Activated CD8-positive, alpha-beta memory T cell treated with anti-CD3 and anti-CD28 coated beads for 4 hours (primary cell): ENCODE data around the gene EFCAB6.

Source experiments
- DNase-seq, 2 donors: peaks; one replicate each; pipeline ENCODE4 v3.0.0-alpha.2; 2020; ENCODE audit warnings: low read depth in 2 of 2

The EFCAB6 gene

DNA sequence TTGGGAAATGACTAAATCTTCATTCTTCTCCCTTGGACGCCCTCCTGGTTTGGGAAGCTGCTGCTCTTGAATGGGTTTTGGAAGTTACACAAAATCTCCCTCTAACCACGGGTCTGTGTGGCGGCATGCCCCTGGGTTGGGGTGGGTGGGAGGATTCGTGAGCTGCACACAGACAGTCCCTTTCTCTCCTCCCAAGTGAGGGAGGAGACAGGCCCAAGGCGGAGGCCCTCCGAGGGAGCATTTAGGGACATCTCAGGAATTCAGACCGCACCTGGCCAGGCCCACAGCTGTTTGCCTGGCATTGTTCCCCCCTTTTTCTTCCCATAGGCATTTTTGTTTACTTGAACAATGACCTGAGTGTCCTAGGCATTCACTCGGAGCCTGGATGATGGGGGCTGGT, 306.2 kb downstream of the EFCAB6 start:
- no peak for DNase-seq

- no peak for DNase-seq
These were observed 306.7 kb downstream of the EFCAB6 start for GRCh38 chr22:43505423-43505822.

GRCh38 chr22:43504666-43505261, 307.3 kb downstream of the EFCAB6 start:
- no peak for DNase-seq

- DNase-seq: no peak
These were observed 308.0 kb downstream of the EFCAB6 start for GRCh38 chr22:43504068-43504467.

- DNase-seq: no peak
These were observed 309.7 kb downstream of the EFCAB6 start for GRCh38 chr22:43502306-43502874.

DNA sequence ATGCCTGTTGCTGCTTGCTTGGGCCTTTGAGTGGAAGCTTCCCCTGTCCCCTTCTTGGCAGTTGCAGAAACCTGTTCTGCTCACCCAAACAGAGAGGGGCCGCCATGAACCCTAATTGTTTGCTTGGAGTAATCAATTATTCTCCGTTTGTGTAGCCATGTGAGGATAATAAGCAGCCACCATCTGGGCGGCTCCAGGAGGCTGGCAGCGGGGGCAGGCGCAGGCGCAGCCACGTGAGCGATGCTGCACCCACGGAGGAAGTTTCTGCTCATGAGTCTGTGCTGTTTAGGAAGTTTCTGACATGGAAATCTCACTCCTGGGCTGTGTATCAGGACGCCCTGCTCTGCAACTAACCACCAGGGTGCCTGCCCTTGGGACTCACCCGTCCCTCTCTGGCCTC, 310.2 kb downstream of the EFCAB6 start:
- no peak for DNase-seq

DNA sequence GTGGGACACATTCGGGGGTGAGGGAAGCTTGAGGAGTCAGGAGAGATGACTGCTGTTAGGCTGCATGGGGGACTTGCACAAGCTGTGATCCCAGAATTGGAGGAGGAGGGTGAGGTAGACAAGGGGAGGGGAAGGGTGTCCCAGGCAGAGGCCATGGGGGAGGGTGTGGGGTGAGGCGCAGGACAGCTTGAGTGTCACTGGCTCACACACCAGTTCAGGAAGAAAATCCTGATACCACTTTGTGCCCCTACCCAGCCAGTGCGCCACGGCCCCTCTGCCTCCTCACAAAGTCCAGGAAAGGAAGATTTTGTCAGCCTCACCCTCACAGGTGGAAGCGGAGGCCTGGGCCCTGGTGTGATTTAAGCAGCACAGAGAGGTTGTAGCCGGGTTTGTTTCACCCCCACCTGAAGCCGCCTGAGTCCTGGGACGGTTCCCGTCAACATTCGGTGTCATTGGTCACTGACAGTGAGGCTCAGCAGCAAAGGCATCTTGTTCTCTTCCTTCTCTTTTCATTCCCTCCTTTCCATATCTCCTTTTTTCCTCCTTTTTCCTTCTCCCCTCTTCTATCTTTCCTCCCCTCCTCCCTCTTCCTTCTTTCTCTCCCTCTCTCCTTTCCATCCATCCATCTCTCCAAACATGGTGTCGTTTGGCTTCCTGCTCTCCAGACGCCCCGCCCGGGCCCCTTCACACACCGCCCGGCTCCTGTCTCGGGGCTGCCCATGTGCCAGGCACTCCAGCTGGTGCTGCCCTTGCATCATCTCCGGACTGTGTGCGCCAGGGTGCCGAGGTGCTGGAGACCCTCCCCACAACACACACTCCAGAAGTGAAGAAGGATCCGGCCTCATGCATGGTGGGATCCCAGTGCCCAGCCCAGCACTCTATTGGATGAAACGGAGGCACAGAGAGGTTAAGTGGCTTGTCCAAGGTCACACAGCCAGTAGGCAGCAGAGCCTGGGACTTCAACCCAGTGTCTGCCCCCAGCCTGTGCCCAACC, 311.0 kb downstream of the EFCAB6 start:
- no peak for DNase-seq

DNA sequence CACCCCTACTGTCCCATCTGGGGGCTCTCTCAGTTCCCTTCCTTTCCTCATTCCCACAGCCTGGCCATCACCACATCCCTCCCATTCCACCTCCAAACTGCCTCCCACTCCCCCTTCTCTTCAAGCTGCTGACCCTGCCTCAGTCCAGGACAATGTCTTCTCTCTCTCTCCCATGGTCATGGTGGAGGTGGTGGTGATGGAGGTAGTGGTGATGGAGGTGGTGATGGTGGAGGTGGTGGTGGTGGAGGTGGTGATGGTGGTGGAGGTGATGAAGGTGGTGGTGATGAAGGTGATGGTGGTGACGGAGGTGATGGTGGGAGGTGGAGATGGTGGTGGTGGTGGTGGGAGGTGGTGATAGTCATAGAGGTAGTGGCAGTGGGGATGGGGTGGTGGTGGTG, 313.2 kb downstream of the EFCAB6 start:
- DNase-seq: no peak

DNA sequence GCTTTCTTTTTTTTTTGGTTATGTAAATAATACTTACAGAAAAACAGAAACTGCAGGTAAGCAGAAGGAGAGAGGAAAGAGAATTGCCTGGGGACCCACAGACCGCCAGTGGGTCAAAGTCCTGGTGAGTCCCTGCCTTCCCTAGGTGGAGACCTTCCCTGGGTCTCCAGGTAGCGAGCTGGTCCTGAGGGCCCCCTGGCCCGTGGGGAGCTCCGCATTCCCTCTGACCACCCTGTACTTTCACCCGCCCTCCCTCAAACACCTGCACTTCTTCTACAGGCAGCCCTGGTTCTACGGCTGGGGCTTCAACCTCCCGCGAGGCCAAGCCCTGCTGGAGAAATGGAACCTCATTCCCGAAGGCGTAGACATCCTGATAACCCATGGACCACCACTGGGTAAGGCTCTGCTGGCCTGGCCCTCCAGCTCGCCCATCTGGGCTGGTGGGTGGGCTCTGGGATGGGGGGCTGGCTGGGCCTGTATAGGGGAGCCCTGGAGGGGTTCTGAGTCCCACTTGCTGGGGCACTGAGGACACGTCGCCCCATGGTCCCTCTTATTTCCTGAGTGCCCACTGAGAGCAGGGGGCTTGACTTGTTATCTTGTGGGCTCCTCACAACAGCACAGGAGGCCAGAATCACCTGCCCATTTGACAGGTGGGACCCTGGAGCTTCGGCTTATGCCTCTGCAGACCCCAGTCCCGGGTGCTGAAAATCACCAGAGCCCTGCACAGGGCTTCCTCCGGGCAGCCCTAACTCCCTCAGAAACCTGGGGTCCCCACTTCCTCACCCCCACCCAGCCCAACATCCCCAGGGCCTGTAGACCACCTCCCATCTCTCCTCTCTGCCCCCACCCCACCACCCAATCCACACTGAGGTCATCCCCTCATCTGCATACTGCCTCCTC, 313.9 kb downstream of the EFCAB6 start:
- no peak for DNase-seq

DNA sequence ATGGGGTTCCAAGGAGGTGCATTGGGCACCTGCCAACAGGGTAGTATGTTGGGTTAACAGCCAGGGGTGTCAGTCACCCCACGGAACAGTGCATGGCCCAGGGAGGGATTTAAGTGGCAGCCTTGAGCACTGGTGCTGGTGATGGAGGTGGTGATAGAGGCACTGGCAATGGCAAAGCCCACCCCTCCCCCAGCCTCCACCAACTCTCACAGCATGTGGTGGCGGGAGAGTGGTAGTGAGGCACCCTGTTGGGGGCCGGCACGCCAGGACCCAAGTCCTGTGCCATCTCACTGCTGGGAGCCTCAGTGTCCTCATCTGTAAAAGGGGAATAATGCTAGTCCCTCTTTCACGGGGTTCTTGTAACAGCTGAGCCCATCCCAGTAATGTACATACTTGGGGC, 318.8 kb downstream of the EFCAB6 start:
- no peak for DNase-seq

GRCh38 chr22:43491737-43492136, 320.4 kb downstream of the EFCAB6 start:
- no peak for DNase-seq

- DNase-seq: no peak
These were observed 320.9 kb downstream of the EFCAB6 start for GRCh38 chr22:43491177-43491576.

DNA sequence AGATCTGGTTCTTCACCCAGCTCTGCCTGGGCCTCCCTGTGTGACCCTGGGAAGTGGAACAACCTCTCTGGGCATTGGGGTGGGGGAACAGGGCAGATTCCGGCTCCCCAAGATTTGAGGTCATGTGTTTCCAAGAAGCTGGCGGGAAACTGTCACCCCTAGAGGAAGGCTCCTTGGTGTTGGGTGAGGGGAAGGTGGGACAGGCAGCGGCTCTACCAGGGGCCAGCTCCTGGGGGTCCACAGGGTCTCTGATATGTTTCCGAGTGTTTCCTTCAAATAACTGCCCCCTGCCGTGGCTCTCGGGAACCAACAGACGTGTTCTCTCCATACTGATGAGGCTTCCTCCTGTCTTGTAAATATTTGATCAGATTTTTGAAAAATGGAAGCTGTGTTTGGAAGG, 321.8 kb downstream of the EFCAB6 start:
- no peak for DNase-seq

GRCh38 chr22:43488937-43489336, 323.2 kb downstream of the EFCAB6 start:
- DNase-seq: no peak

DNA sequence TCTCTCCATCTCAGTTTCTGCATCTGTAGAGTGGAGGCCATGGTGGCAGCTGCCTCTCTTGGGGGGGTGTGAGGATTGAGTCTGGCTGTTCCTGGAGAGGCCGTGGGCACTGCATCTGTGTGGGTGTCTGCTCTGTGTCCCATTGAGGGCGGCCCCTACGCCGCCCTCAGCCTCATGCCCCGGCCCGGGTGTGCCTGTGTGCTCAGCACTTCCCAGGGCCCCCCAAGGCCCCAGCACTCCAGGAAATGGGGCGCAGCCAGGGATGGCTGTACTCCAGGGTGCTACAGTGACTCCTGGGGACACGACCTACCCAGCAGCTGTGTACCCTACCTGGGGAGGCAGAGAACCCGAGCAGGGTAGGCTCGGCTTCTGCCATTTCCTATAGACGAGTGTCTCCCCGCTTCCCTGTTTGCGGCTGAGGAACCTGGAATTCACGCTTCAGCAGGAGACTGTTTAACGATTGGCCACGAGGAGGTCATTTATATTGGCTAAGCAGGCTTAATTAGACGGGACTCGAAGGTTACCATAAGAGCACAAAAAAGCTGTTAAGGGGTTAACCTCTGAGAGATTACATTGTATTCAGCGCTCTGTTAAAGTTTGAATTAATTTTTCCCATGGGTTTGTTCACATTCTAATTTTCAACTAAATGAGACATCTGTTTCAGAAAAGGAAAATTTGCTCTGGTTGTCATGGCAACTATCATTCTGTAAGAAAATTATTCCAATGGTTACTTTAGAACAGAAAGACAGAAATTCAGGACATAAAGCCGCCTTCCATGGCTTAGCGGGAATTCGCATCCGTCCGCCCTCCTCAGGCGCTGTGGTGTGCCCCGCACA, 323.9 kb downstream of the EFCAB6 start:
- DNase-seq: no peak

DNA sequence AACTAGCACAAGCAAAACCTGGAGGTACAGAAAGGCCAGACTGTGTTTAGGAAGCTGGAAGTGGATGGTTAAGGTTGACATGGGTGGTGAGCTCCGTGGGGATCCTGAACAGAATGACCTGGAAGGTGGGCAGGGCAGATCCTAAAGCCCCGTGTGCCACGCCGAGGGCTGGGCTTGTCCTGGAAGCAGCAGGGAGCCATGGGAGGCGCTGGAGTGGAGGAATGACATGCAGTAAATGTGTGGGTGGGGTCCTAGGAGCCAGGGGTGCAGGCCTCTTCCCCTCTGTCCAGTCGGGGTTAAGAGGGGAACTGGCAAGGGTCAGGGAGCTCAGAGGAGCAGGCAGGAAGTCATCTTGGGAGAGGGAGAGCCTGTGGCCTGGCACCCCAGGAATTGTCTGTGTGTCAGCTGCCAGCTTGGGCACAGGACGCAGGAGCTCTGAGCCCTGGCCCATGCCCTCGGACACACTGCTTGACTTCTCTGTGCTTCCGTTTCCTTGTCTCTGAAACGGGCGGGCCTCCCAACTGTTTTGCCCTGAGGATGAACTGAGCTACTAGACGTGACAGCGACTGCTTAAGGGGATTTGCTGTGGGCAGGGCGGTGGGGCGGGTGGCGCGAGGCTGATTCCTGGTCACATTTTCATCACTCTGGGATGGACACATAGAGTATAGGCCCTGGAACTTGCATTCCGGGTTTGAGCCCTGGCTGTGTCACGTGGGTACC, 324.6 kb downstream of the EFCAB6 start:
- DNase-seq: no peak

- DNase-seq: no peak
These were observed 326.5 kb downstream of the EFCAB6 start for GRCh38 chr22:43485502-43486089.

GRCh38 chr22:43484227-43484626, 327.9 kb downstream of the EFCAB6 start:
- DNase-seq: no peak

GRCh38 chr22:43483669-43484068, 328.4 kb downstream of the EFCAB6 start:
- no peak for DNase-seq

DNA sequence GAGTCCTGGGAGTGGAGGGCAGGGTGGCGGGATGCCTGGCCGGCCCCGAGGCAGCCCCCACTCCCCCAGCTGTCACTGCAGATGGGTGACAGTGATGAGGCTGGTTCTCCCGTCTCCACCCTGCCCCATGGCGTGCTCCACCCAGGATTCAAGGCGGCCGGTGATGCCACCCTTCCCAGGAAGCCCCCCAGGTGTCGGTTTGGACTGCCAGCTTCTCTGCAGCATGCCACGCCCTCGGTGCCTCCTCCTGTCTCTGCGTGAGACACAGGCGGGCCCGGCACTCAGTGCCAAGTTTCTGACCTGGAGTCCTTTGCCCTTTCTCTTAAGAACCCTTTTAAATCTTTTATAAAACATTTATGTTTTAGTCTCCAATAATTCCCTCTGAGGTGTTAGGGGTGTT, 328.8 kb downstream of the EFCAB6 start:
- DNase-seq: no peak
